GM23338 (cell line): ENCODE results near the gene CCT5. TPM values are rescaled to one million over a fixed set of nuclear protein-coding genes. Genes with fewer than 3 reads are reported as not detected.

Source experiments
- ATAC-seq: fragments of 200-7000 bp; cut with Tn5 transposase; 3 replicates; pipeline ENCODE4 v1.9.1; 2020
- DNase-seq: peaks from one replicate; pipeline ENCODE4 v3.0.0-alpha.2; 2015; ENCODE audit warnings: low spot score
- H2AFZ ChIP-seq: fragments of 200-600 bp; sonication (generic); 2 replicates; pipeline ENCODE4 v1.8.0; 2016; ENCODE audit warnings: antibody characterized with exemption, mild to moderate bottlenecking, moderate library complexity
- H3F3A ChIP-seq: fragments of 200-600 bp; sonication (generic); replicated peaks from 2 replicates; pipeline ENCODE4 v1.8.0; 2017; ENCODE audit warnings: antibody characterized with exemption, mixed run types, low read depth
- H3K27ac ChIP-seq: fragments of 200-600 bp; sonication (generic); 2 replicates; pipeline ENCODE4 v1.6.1; 2016; ENCODE audit warnings: low read depth
- H3K27me3 ChIP-seq: fragments of 200-600 bp; sonication (generic); 2 replicates; pipeline ENCODE4 v1.8.0; 2016; ENCODE audit warnings: mild to moderate bottlenecking, mixed run types, moderate library complexity; ENCODE audit not compliant: insufficient read depth
- H3K36me3 ChIP-seq: fragments of 200-600 bp; sonication (generic); 2 replicates; pipeline ENCODE4 v1.8.0; 2016; ENCODE audit warnings: mild to moderate bottlenecking; ENCODE audit not compliant: insufficient read depth
- H3K4me1 ChIP-seq: fragments of 200-600 bp; sonication (generic); 2 replicates; pipeline ENCODE4 v1.8.0; 2016; ENCODE audit warnings: mild to moderate bottlenecking, moderate library complexity; ENCODE audit not compliant: insufficient read depth
- H3K4me2 ChIP-seq: fragments of 200-600 bp; sonication (generic); 2 replicates; pipeline ENCODE4 v1.7.1; 2017; ENCODE audit warnings: mixed run types
- H3K4me3 ChIP-seq: fragments of 200-600 bp; sonication (generic); 2 replicates; pipeline ENCODE4 v1.6.1; 2016; ENCODE audit warnings: mixed run types
- H3K79me2 ChIP-seq: fragments of 200-600 bp; sonication (generic); replicated peaks from 2 replicates; pipeline ENCODE4 v1.8.0; 2017; ENCODE audit warnings: mild to moderate bottlenecking; ENCODE audit not compliant: insufficient read depth
- H3K9me2 ChIP-seq: fragments of 200-600 bp; sonication (generic); 2 replicates; pipeline ENCODE4 v1.8.0; 2017; ENCODE audit not compliant: insufficient read depth
- H4K20me1 ChIP-seq: fragments of 200-600 bp; sonication (generic); replicated peaks from 2 replicates; pipeline ENCODE4 v1.8.0; 2017; ENCODE audit warnings: mild to moderate bottlenecking; ENCODE audit not compliant: insufficient read depth
- H3K27ac Mint-ChIP-seq: 2 replicates; pipeline ENCODE4 v1.8.0; 2020; ENCODE audit warnings: inconsistent platforms, mild to moderate bottlenecking, moderate library complexity, mixed read lengths
- H3K27me3 Mint-ChIP-seq: 3 replicates; pipeline ENCODE4 v1.8.0; 2022; ENCODE audit warnings: low read depth, mild to moderate bottlenecking, moderate library complexity, mixed read lengths, inconsistent platforms; ENCODE audit not compliant: insufficient read depth, poor library complexity
- H3K36me3 Mint-ChIP-seq: 3 replicates; pipeline ENCODE4 v1.8.0; 2021; ENCODE audit warnings: low read depth, mild to moderate bottlenecking, inconsistent platforms, moderate library complexity, mixed read lengths
- H3K4me1 Mint-ChIP-seq: 3 replicates; pipeline ENCODE4 v1.8.0; 2020; ENCODE audit warnings: mild to moderate bottlenecking, inconsistent platforms, mixed read lengths
- H3K4me3 Mint-ChIP-seq: 3 replicates; pipeline ENCODE4 v1.8.0; 2021; ENCODE audit warnings: moderate library complexity, mild to moderate bottlenecking, inconsistent platforms, mixed read lengths
- H3K9me3 Mint-ChIP-seq: 3 replicates; pipeline ENCODE4 v1.8.0; 2020; ENCODE audit warnings: moderate library complexity, mild to moderate bottlenecking, inconsistent platforms, mixed read lengths
- CREB1 ChIP-seq: fragments of 250-450 bp; sonication (Bioruptor Pico); IDR thresholded peaks from 2 replicates; pipeline ENCODE4 v1.5.0; 2020; ENCODE audit warnings: low read depth, mild to moderate bottlenecking, moderate library complexity
- EZH2phosphoT487 ChIP-seq: fragments of 200-600 bp; sonication (generic); IDR thresholded peaks from one replicate; pipeline ENCODE4 v1.8.1; 2018; ENCODE audit warnings: antibody characterized with exemption; ENCODE audit not compliant: unreplicated experiment
- NANOG ChIP-seq: IDR thresholded peaks from 2 replicates; pipeline ENCODE4 v1.6.1; 2016; ENCODE audit warnings: antibody characterized with exemption, borderline replicate concordance
- POLR2AphosphoS5 ChIP-seq: IDR thresholded peaks from 2 replicates; pipeline ENCODE4 v1.6.1; 2016; ENCODE audit warnings: antibody characterized with exemption, low read depth
- REST ChIP-seq: IDR thresholded peaks from one replicate; pipeline ENCODE4 v1.6.1; 2018; ENCODE audit warnings: antibody characterized with exemption; ENCODE audit not compliant: unreplicated experiment
- STAT1 ChIP-seq: IDR thresholded peaks from one replicate; pipeline ENCODE4 v1.6.1; 2016; ENCODE audit warnings: antibody characterized with exemption; ENCODE audit not compliant: unreplicated experiment
- polyA plus RNA-seq: library from polyadenylated mRNA; unstranded; fragments of >200 nt; fragmentation: Nextera tagmentation; extraction: Ambion mirVana; gene quantifications from 2 replicates; pipeline ENCODE4 v1.2.1, GENCODE V29; 2016
- total RNA-seq: library from RNA; depleted of rRNA; stranded (reverse); fragments of >200 nt; shearing (Covaris generic); gene quantifications from 2 replicates; pipeline ENCODE4 v1.2.3, GENCODE V29; 2014
- TF ChIP-seq, protein P1 (sequence below): IDR thresholded peaks from 2 replicates; pipeline ENCODE4 v1.6.1; 2016; ENCODE audit warnings: antibody characterized with exemption

Gene CCT5
- total and polyA plus RNA-seq, 2 experiments from 2014 or later = 576 to 661 TPM

DNA sequence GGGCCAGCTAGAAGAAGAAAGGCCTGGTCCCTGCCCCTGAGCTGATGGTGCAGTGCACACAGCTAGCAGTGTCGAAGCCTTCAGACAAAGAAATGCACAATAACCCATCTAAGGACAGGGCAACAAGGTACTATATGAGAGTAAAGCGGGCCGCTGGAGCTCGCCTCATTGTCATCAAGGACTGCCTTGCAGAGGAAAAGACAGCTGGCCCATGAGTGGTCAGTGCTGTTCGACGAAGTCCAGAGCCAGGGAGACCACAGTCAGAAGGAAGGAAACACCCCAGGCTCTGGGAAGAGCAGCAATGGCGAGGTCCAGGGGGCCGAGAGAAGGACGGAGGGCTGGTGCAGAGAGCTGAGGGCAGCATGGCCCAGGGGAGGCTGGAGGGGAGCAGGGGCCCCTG is 17.7 kb upstream of the CCT5 start:
- H3K4me3 Mint-ChIP-seq = no peak overlapping the region
- peaks cover 4% of the 10 kb centered on the region; the same call in 1 of the 2 replicates for H3K36me3 ChIP-seq
- H3K9me2 ChIP-seq = no peaks in the 10 kb centered on the region
- H3F3A ChIP-seq = no peaks in the 10 kb centered on the region
- peaks cover 7% of the 10 kb centered on the region; the same call in 2 of the 3 replicates for H3K4me1 Mint-ChIP-seq
- no peaks in the 10 kb centered on the region for H3K79me2 ChIP-seq
- peaks cover 4% of the 10 kb centered on the region; the same call in 2 of the 3 replicates for H3K36me3 Mint-ChIP-seq
- H3K27ac ChIP-seq = no peak overlapping the region
- H3K4me3 ChIP-seq = no peak overlapping the region
- H3K27ac Mint-ChIP-seq = no peak overlapping the region
- H3K27me3 ChIP-seq = no peaks in the 10 kb centered on the region
- no peak for ATAC-seq
- H3K4me1 ChIP-seq = no peaks in the 10 kb centered on the region
- no peak overlapping the region for H2AFZ ChIP-seq
- TF ChIP-seq CREB1 (CRISPR knock-in tag) (no peak), EZH2phosphoT487 (no peak), POLR2AphosphoS5 (no peak), STAT1 (no peak), REST (no peak)
- H3K27me3 Mint-ChIP-seq = peaks cover 2% of the 10 kb centered on the region
- no peak for DNase-seq
- no peaks in the 10 kb centered on the region for H3K9me3 Mint-ChIP-seq
- H4K20me1 ChIP-seq = no peaks in the 10 kb centered on the region
- no peak overlapping the region for H3K4me2 ChIP-seq

DNA sequence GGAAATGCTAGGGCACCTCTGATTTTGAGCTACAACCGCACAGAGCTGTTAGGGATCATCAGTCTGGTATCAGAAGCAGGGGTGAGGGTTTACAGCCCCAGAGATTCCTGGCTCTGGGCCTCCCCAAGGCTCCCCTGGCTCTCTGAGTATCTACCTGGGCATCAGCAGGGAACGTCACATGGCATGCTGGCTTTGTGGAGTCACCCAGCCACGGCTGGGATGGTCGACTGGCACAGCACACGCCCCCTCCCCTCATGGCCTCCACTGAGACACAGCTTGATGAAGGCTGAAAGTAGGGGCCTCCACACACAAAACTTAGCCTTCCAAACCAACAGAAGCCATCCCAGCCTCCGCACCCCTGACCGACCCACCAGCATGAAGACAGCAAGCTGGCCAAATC is 17.1 kb upstream of the CCT5 start:
- no peak for ATAC-seq

More for the DNA sequence above, 17.1 kb upstream of the CCT5 start:
- Histone ChIP-seq H3K79me2 (no peaks in the 10 kb centered on the region), H3K27ac (no peak overlapping the region), H3K36me3 (peaks cover 4% of the 10 kb centered on the region; the same call in 1 of the 2 replicates), H3K27me3 (no peaks in the 10 kb centered on the region), H3K4me3 (no peak overlapping the region), H2AFZ (no peak overlapping the region), H3F3A (no peaks in the 10 kb centered on the region), H4K20me1 (no peaks in the 10 kb centered on the region), H3K4me1 (no peaks in the 10 kb centered on the region), H3K9me2 (no peaks in the 10 kb centered on the region), H3K4me2 (no peak overlapping the region)
- peak overlapping the region; percentile 78; the same call in 1 of the 2 replicates for H3K27ac Mint-ChIP-seq
- peaks cover 2% of the 10 kb centered on the region for H3K27me3 Mint-ChIP-seq
- no peaks in the 10 kb centered on the region for H3K9me3 Mint-ChIP-seq
- no peak overlapping the region for H3K4me3 Mint-ChIP-seq
- H3K36me3 Mint-ChIP-seq = peaks cover 4% of the 10 kb centered on the region; the same call in 2 of the 3 replicates
- H3K4me1 Mint-ChIP-seq = peaks cover 7% of the 10 kb centered on the region; the same call in 2 of the 3 replicates
- TF ChIP-seq, protein P1, sequence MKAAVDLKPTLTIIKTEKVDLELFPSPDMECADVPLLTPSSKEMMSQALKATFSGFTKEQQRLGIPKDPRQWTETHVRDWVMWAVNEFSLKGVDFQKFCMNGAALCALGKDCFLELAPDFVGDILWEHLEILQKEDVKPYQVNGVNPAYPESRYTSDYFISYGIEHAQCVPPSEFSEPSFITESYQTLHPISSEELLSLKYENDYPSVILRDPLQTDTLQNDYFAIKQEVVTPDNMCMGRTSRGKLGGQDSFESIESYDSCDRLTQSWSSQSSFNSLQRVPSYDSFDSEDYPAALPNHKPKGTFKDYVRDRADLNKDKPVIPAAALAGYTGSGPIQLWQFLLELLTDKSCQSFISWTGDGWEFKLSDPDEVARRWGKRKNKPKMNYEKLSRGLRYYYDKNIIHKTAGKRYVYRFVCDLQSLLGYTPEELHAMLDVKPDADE = no peak
- no peak for TF ChIP-seq NANOG
- DNase-seq = no peak
